GM21619 (cell line): ENCODE results near the gene TRAT1.

ENCODE experiments used
- ATAC-seq: cut with Tn5 transposase; IDR thresholded peaks from one replicate; pipeline ENCODE4 v1.9.1; 2021; ENCODE audit not compliant: unreplicated experiment

TRAT1 gene

GRCh38 chr3:108849075-108849474, 26.5 kb downstream of the TRAT1 start:
- ATAC-seq, result no peak

GRCh38 chr3:108861401-108861800, 38.8 kb downstream of the TRAT1 start:
- ATAC-seq, result no peak

GRCh38 chr3:108862865-108863798, 40.5 kb downstream of the TRAT1 start:
- ATAC-seq, result peak; percentile 58

- no peak for ATAC-seq
Measured at GRCh38 chr3:108863799-108864135, 41.2 kb downstream of the TRAT1 start.

GRCh38 chr3:108877901-108878300, 55.3 kb downstream of the TRAT1 start:
- ATAC-seq, result no peak

GRCh38 chr3:108879915-108880314, 57.3 kb downstream of the TRAT1 start:
- no peak for ATAC-seq

- no peak for ATAC-seq
Measured at GRCh38 chr3:108882762-108883161, 60.2 kb downstream of the TRAT1 start.

GRCh38 chr3:108883373-108883772, 60.8 kb downstream of the TRAT1 start:
- no peak for ATAC-seq

GRCh38 chr3:108887121-108887520, 64.5 kb downstream of the TRAT1 start:
- ATAC-seq, result no peak

- ATAC-seq, result no peak
Measured at GRCh38 chr3:108887777-108888176, 65.2 kb downstream of the TRAT1 start.

GRCh38 chr3:108891833-108892232, 69.2 kb downstream of the TRAT1 start:
- ATAC-seq, result no peak

- ATAC-seq, result no peak
Measured at GRCh38 chr3:108894981-108895380, 72.4 kb downstream of the TRAT1 start.

- ATAC-seq, result peak; percentile 62
Measured at GRCh38 chr3:108897883-108898282, 75.3 kb downstream of the TRAT1 start.

- ATAC-seq, result no peak
Measured at GRCh38 chr3:108899530-108899929, 76.9 kb downstream of the TRAT1 start.
